ENCODE measurements around the gene TBX6.

DNA sequence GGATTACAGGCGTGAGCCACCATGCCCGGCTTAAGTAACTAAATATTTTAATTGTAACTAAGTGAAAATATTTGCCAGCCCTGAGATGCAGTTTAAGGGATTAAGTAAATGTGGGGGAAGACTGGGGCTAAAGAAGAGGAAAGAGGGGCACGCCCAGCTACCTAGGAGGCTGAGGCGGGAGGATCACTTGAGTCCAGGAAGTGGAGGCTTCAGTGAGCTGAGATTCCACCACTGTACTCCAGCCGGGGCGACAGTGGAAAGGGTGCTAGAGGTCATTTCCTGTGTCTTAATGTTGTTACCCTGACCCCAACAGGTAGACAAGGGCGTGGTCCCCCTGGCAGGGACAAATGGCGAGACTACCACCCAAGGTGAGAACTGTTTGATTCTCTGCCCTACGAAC, 23.4 kb downstream of the TBX6 start:
- TF ChIP-seq, protein P1, sequence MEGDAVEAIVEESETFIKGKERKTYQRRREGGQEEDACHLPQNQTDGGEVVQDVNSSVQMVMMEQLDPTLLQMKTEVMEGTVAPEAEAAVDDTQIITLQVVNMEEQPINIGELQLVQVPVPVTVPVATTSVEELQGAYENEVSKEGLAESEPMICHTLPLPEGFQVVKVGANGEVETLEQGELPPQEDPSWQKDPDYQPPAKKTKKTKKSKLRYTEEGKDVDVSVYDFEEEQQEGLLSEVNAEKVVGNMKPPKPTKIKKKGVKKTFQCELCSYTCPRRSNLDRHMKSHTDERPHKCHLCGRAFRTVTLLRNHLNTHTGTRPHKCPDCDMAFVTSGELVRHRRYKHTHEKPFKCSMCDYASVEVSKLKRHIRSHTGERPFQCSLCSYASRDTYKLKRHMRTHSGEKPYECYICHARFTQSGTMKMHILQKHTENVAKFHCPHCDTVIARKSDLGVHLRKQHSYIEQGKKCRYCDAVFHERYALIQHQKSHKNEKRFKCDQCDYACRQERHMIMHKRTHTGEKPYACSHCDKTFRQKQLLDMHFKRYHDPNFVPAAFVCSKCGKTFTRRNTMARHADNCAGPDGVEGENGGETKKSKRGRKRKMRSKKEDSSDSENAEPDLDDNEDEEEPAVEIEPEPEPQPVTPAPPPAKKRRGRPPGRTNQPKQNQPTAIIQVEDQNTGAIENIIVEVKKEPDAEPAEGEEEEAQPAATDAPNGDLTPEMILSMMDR (IDR thresholded peaks at IDR 0.05 in 8 of 11, conservative IDR thresholded peaks at IDR 0.05 in 3 of 11): no peak
- TF ChIP-seq POLR2AphosphoS5 (IDR thresholded peaks at IDR 0.05): no peak
